ENCODE results near the gene CDK5RAP1.
"Not testable (repeated sequence)": the region's sequence is repeated elsewhere in the genome, so short reads cannot be mapped to it uniquely, and the experiment has no call there.

The CDK5RAP1 gene

DNA sequence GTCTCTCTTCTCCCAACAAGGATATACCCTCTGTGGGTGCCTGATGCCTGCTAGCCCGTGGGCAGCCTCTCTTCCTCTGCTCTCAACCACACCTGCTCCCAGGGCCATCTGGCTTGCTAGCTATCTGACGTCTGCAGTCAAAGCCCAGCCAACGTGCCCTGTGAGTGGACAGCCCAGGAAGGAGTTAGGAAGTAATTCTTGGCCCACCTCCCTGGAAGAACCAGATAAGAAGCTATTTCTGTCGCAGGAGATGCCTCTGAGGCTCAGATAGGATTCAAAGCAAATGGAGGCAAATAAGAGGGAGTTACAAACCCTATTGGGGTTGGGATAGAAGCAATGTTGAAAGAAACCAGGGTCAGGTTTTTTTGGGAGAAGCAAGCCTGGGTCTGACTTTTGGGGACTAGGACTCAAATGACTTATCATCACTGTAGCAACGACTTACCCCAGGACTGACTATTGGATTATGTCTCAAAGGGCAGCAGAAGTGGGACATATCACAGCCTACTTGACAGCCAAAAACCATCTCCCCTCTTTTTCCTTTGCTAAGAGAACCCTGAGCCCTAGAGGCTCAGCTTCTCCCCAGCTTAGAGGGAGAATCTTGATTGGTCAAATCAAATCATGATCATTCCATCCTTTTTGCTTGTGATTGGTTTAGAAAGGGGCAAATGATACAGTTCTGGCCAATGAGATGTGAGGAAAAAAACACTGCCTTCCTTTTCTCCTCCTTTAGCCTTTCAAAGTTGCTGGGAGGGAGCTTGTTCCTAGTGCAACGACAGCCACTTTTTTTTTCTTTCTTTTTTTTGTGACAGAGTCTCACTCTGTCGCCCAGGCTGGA lies 18.0 kb upstream of the CDK5RAP1 start:
- DNase-seq = no peak

DNA sequence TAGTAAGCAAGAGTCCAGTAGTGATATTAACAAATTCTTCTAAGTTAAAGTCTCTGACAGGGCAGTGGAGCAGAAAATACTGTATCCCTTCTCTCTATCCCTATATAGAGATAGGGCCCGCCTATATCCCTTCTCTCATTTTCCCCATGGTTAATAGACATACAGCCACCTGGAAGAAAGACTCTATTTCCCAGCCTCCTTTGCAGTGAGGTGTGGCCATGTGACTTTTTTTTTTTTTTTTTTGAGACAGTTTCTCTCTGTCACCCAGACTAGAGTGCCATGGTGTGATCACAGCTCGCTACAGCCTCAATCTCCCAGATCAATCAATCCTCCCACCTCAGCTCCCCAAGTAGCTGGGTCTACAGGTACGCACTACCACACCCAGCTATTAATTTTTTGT lies 16.7 kb upstream of the CDK5RAP1 start:
- no peak for DNase-seq

- DNase-seq = peak in 1 of 2 experiments; percentile 25
These were observed 14.6 kb upstream of the CDK5RAP1 start for GRCh38 chr20:33415948-33416347.

- DNase-seq = no peak
These were observed 11.1 kb upstream of the CDK5RAP1 start for GRCh38 chr20:33412484-33412838.

DNA sequence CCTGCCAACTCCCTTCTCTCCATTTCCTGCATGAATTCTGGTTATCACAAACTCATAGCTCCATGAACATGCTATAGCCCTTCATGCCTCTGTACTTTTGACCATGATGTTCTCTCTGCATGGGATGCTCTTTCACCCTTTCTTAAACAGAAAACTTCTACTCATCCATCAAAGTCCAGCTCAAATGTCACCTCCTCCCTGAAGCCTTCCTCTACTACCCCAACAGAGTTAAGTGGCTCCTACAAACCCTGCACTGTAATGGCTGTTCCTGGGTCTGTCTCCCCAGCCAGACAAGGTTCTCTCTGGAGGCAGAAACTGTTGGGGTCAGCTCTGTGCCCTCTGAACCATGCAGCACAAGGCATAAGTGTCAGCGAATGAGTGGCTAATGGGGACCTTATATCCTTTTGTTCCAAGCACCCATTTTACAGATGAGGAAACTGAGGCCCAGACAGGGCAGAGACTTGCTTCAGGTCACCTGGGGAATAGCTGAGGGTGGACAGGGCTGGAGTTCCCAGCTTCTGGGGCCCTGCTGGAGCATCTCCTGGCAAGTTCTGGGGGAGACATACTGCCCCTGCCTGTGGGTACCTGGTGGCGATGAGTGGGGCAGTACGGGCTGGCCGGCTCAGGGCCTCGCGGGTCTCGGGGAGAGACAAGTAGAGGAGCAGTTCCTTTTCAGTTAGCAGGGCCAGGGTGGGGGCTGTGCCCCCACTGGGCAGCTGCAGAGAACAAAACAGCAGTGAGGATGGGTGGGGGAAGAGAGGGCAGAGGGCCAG lies 10.6 kb upstream of the CDK5RAP1 start:
- DNase-seq = no peak

DNA sequence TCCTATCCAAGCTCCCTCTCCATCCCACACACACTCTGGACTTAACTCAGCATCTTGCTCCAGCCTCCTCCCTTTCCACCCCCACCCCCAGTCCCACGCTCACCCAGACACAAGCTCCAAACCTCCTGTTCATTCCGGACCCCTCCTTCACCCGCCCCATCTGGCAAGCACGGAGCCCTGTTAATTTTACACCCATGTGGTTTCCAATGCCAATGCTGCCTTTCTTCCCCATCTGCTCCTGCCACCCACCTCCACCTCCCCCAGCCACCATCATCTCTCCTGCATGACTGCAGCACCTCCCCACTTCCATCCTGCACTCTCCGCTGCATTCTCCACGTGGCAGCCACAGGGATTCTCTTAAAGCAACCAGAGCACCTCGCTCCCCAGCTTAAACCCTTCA lies 9.9 kb upstream of the CDK5RAP1 start:
- DNase-seq = no peak

DNA sequence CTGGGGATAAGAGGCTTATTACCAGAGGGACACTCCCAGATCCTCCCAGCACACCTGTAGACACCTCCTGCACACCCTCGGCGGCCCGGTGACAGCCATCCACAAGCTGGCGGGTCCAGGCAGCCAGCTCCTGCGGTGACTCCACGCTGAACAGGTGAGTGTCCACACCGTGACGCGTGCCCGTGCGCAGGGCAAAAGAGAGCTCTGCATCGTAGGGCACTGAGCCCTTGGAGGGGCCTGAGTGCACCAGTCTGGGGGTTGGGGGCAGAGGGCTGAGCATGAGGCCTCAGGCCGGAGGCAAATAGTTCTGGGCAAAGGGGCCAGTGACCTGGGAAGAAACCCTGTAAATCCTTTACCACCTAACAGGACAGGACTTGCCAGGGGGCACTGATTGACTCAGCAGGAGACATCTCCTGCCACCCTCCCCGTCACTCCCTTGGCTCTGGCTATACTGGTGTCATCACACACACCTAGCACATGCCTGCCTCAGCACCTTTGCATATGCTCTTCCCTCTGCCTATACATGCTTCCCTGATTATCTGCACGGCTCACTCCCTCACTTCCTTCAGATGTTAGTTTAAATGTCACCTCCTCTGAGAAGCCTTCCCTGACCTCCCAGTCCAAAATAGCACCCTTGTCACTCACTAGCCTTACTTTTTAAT lies 8.9 kb upstream of the CDK5RAP1 start:
- no peak for DNase-seq

DNA sequence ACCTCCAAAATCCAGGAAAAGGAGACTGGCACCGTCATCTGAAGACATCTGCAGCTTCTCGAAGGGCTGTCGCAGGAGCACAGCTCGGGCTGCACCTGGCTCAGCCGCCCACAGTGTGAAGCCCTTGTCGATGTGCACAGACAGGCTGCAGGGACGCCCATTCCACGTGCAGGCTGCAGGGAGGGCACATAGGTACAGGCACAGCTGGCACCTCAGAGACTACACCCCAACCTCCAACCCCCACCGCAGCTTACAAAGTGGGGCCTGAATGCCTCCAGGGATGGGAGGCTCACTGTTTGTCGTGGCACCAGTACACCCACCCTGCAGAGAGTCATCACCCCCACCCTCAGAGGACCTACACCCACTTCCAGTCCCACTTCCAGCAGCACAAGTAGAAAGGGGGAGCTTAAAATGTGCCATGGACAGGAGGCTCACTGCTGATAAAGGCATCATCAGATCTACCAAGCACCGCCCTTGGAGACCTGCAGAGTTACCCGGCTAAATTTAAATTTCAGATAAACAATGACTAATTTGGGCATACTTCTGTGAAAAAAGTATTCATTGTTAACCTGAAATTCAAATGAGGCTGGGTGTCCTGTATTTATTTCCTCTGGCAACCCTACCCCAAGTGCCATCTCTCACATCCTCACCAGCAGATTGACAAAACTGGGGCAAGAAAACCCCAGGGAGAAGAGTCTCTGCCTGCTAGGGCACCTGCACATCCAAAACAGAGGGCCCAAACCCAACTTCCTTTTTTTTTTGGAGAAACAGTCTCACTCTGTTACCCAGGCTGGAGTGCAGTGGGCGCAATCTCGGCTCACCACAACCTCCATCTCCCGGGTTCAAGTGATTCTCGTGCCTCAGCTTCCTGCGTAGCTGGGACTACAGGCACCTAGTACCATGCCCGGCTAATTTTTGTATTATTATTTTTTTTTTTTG lies 7.7 kb upstream of the CDK5RAP1 start:
- no peak for DNase-seq

- no peak for DNase-seq
These were observed 7.0 kb upstream of the CDK5RAP1 start for GRCh38 chr20:33408313-33408712.

GRCh38 chr20:33407796-33408195 lies 6.5 kb upstream of the CDK5RAP1 start:
- DNase-seq = no peak

DNA sequence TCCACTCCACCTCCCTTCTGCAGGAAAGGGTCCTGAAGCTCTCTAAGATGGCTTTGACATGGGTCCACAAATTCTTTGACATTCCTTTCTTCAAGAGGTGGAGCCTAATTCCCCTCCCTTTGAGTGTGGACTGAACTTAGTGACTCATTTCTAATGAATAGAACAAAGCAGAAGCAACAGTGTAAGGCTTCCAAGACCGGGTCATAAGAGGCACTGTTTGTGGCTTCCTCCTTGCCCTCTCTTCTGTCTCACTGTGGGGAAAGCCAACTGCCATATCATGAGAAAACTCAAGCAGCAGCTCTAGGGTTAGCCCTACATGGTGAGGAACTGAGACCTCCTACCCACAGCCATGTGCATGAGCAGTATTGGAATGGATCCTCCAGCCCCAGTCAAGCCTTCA lies 5.9 kb upstream of the CDK5RAP1 start:
- DNase-seq = no peak

- DNase-seq = no peak
These were observed 3.0 kb upstream of the CDK5RAP1 start for GRCh38 chr20:33404281-33404680.

DNA sequence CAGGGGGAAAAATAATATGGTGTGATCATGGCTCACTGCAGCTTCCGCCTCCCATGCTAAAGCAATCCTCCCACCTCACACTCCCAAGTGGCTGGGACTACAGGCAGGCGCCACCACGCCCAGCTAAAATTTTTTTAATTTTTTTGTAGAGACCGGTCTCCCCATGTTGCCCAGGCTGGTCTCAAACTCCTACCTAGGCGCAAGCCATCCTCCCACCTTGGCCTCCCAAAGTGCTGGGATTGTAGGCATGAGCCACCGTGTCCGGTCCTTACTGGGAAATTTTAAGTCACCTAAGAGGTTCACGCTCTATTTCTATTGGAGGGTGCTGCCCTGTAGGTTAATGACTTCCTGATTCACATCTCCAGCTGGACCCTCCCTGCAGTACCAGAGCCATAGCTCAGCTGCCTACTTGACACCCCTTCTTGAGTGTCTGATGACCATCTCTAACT lies 626 bp upstream of the CDK5RAP1 start:
- DNase-seq = peak; percentile 22 to 26

- no peak for DNase-seq
These were observed 521 bp downstream of the CDK5RAP1 start for GRCh38 chr20:33400812-33401183.

DNA sequence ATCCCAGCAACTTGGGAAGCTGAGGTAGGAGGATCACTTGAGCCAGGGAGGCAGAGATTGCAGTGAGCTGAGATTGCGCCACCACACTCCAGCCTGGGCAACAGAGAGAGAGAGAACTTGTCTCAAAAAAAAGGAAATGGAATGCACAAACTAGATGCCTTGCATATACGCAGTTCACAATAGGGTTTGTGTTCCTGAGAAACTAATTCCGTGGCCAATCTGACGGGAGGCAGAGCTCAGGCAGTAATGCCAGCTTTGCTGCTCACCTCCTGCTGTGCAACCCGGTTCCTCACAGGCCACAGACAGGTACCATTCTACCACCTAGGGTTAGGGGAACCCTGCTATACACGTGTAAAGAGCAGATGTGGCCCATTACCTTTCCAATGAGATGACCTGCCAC lies 1.4 kb downstream of the CDK5RAP1 start:
- no peak for DNase-seq

GRCh38 chr20:33394718-33395117 lies 6.6 kb downstream of the CDK5RAP1 start:
- DNase-seq = no peak

GRCh38 chr20:33393609-33394008 lies 7.7 kb downstream of the CDK5RAP1 start:
- DNase-seq = no peak

- no peak for DNase-seq
These were observed 9.4 kb downstream of the CDK5RAP1 start for GRCh38 chr20:33391722-33392415.

GRCh38 chr20:33389326-33389725 lies 12.0 kb downstream of the CDK5RAP1 start:
- DNase-seq = not testable (repeated sequence)

DNA sequence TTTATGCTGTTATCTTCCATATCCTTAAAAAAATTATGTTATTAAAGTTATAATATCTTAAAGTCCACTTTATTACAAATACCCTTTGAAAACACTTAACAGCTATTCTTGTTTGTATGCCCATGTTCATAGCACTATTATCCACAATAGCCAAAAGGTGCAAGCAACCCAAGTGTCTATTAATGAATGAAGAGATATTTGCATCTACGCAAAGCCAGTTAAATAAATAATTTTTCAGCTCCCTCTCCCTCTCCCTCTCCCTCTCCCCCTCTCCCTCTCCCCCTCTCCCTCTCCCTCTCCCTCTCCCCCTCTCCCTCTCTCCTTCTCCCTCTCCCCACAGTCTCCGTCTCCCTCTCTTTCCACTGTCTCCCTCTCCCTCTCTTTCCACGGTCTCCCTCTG lies 13.1 kb downstream of the CDK5RAP1 start:
- no peak for DNase-seq

DNA sequence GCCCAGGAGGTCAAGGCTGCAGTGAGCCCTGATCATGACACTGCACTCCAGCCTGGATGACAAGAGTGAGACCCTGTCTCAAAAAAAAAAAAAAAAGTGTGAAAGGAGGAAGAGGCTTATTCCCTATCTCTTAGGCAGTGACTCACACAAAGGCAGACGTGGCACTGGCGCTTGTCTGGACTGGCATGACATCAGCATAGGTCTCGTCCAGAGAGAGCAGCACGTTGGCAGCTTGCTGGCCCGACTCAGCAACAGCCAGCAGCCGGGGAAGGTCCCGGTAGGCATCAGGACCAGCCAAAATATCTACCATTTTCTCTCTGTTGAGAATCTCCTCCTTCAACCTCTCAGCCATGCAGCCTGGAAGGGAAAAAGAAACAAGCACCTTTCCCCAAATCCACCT lies 14.1 kb downstream of the CDK5RAP1 start:
- no peak for DNase-seq

GRCh38 chr20:33386673-33387072 lies 14.6 kb downstream of the CDK5RAP1 start:
- no peak for DNase-seq
